Measurements from ENCODE around the gene AIM2. TPM values are rescaled to one million over a fixed set of nuclear protein-coding genes. Genes with fewer than 3 reads are reported as not detected.

AIM2 gene
- polyA plus RNA-seq, 1 of the 3 experiments (the other 2 are of a cell fraction) = 1.1 TPM

- H3K4me3 ChIP-seq (ENCODE audit: low read depth in 2 of 2, low read length in 1 of 2) = no peak overlapping the region
- H3K4me2 ChIP-seq = no peak overlapping the region
- no peaks in the 10 kb centered on the region for H3F3A ChIP-seq (replicated peaks; ENCODE audit: insufficient read depth)
- H3K9ac ChIP-seq = no peak overlapping the region
- no peaks in the 10 kb centered on the region for H3K9me3 ChIP-seq
- no peaks in the 10 kb centered on the region for H3K4me1 ChIP-seq (ENCODE audit: control insufficient read depth in 1 of 2, insufficient read depth in 2 of 2, low read depth in 1 of 2, low read length in 1 of 2)
- H2AFZ ChIP-seq (ENCODE audit: low read depth) = no peak overlapping the region
- DNase-seq = no peak
- H4K20me1 ChIP-seq (ENCODE audit: insufficient read depth) = no peaks in the 10 kb centered on the region
- ChIA-PET POLR2A (no interaction called here), CTCF (interaction anchor here (2.4 kb wide), 1 partner anchor 9 kb away, joined by 7 read pairs; no protein-coding TSS in a partner anchor)
- peaks cover 8% of the 10 kb centered on the region; the same call in 1 of the 2 replicates for H3K27me3 ChIP-seq (ENCODE audit: insufficient read depth)
- no peaks in the 10 kb centered on the region for H3K9me2 ChIP-seq
- H3K27ac ChIP-seq (ENCODE audit: low read depth in 2 of 2, low read length in 1 of 2) = no peak overlapping the region
- no peaks in the 10 kb centered on the region for H3K36me3 ChIP-seq (replicated peaks in 1 of 2; ENCODE audit: control insufficient read depth in 1 of 2, insufficient read depth in 2 of 2, low read length in 1 of 2)
- TF ChIP-seq FOSL2 (IDR thresholded peaks at IDR 0.05; ENCODE audit: borderline replicate concordance, low read depth) (no peak), SMC3 (IDR thresholded peaks at IDR 0.05; ENCODE audit: low read depth, low read length) (no peak), NFIC (IDR thresholded peaks at IDR 0.05; ENCODE audit: borderline replicate concordance) (no peak), MXI1 (IDR thresholded peaks at IDR 0.05; ENCODE audit: low read depth, low read length) (no peak), TCF12 (IDR thresholded peaks at IDR 0.05) (no peak), GATA2 (CRISPR knock-in tag; IDR thresholded peaks at IDR 0.05) (no peak), NRF1 (IDR thresholded peaks at IDR 0.05; ENCODE audit: low read depth, low read length) (no peak), EZH2phosphoT487 (IDR thresholded peaks at IDR 0.05; ENCODE audit: borderline replicate concordance, low read depth) (no peak)
- 12% methylated on average over 3 of the region's 3 CpGs for WGBS (ENCODE audit: low lambda C conversion rate)
- H3K79me2 ChIP-seq (ENCODE audit: insufficient read depth) = no peaks in the 10 kb centered on the region
Measured at GRCh38 chr1:159098596-159098995, 22.0 kb upstream of the AIM2 start.

DNA sequence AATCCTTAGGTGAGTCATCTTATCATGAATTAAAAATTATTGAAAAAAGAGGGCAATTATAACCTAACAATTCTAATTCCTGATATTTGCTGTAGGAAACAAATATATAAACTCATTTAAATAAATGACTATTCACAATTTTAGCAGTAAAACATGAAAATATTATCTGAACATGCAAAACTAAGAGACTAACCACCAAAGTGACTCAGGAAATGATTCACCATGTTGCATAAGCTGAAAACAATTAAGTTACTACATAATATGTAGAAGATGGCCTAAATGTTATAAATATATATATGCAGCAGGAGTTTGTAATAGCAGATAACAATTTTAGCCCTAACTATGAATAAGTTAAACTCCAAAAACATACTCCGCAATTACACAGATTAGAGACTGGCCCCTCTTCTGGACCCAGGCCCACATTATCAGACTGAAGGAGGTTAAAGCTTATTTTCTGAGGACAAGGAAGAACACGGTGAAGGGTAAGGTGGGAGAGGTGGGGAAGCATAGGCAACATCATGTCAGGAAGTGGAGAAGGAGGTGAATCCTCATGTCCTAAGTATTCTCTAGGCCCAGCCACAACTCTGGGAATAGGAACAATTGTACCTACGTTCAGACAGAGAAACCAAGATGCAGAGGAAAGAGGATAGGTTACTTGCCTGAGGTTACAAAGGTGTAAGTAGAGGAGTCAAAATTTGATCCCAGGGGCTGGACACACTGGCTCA lies 15.6 kb upstream of the AIM2 start:
- Histone ChIP-seq H2AFZ (ENCODE audit: low read depth) (peak overlapping the region; percentile 56), H3K4me1 (ENCODE audit: control insufficient read depth in 1 of 2, insufficient read depth in 2 of 2, low read depth in 1 of 2, low read length in 1 of 2) (peaks cover 0 to 15% of the 10 kb centered on the region in 2 experiments; a peak in 3 of 4 replicates), H3K27ac (ENCODE audit: low read depth in 2 of 2, low read length in 1 of 2) (peak overlapping the region; percentile 50 to 86; a peak in 3 of 4 replicates), H3K4me3 (ENCODE audit: low read depth in 2 of 2, low read length in 1 of 2) (no peak overlapping the region), H3K4me2 (peak overlapping the region; percentile 50), H4K20me1 (ENCODE audit: insufficient read depth) (no peaks in the 10 kb centered on the region), H3K9me2 (no peaks in the 10 kb centered on the region), H3F3A (replicated peaks; ENCODE audit: insufficient read depth) (peaks cover 28% of the 10 kb centered on the region), H3K79me2 (ENCODE audit: insufficient read depth) (no peaks in the 10 kb centered on the region), H3K9me3 (no peaks in the 10 kb centered on the region), H3K36me3 (replicated peaks in 1 of 2; ENCODE audit: control insufficient read depth in 1 of 2, insufficient read depth in 2 of 2, low read length in 1 of 2) (no peaks in the 10 kb centered on the region), H3K27me3 (ENCODE audit: insufficient read depth) (no peaks in the 10 kb centered on the region; the same call in 1 of the 2 replicates), H3K9ac (peak overlapping the region; percentile 25; the same call in 1 of the 2 replicates)
- WGBS (ENCODE audit: low lambda C conversion rate) = 33% methylated on average over 3 of the region's 3 CpGs
- ChIA-PET CTCF (interaction anchor here (1.2 to 1.9 kb wide), 2 partner anchors 20 to 888 kb away, joined by 3 to 6 read pairs; no protein-coding TSS in a partner anchor), POLR2A (no interaction called here)
- no peak for DNase-seq
- TF ChIP-seq ELF1 (IDR thresholded peaks at IDR 0.05) (no peak), JUND (IDR thresholded peaks at IDR 0.05) (peak; percentile 81), TEAD4 (IDR thresholded peaks at IDR 0.05; ENCODE audit: borderline replicate concordance, insufficient read depth) (no peak), FOSL2 (IDR thresholded peaks at IDR 0.05; ENCODE audit: borderline replicate concordance, low read depth) (peak; percentile 88), RAD21 (IDR thresholded peaks at IDR 0.05; ENCODE audit: low read length) (no peak), CTCF (IDR thresholded peaks at IDR 0.05) (no peak), REST (IDR thresholded peaks at IDR 0.05; ENCODE audit: low read depth, low read length) (no peak), GATA2 (CRISPR knock-in tag; IDR thresholded peaks at IDR 0.05) (no peak), YY1 (IDR thresholded peaks at IDR 0.05; ENCODE audit: low read depth) (no peak), USF2 (IDR thresholded peaks at IDR 0.05; ENCODE audit: borderline replicate concordance, low read depth, low read length) (no peak), NFIC (IDR thresholded peaks at IDR 0.05; ENCODE audit: borderline replicate concordance) (peak; percentile 25; the same call in 1 of the 2 replicates), FOXM1 (IDR thresholded peaks at IDR 0.05; ENCODE audit: low read depth) (no peak), SIN3A (IDR thresholded peaks at IDR 0.05; ENCODE audit: borderline replicate concordance, low read depth, low read length) (no peak), SMC3 (IDR thresholded peaks at IDR 0.05; ENCODE audit: low read depth, low read length) (no peak), FOXJ3 (CRISPR knock-in tag; IDR thresholded peaks at IDR 0.05) (no peak), PBX3 (IDR thresholded peaks at IDR 0.05) (no peak)

All from SK-N-SH (cell line).